ENCODE data around the gene CMC2. TPM values are rescaled to one million over a fixed set of nuclear protein-coding genes. Genes with fewer than 3 reads are reported as not detected.

The CMC2 gene
- total RNA-seq, 1 donor from 2014 or later, result 58.5 TPM

- TF ChIP-seq CTCF (IDR thresholded peaks at IDR 0.05; ENCODE audit: unreplicated experiment), result no peak
- Mint-ChIP-seq H3K27ac (peak overlapping the region; percentile 100), H3K9me3 (ENCODE audit: low read depth) (no peaks in the 10 kb centered on the region), H3K4me3 (ENCODE audit: low read depth) (peak overlapping the region; percentile 92), H3K36me3 (ENCODE audit: insufficient read depth) (no peaks in the 10 kb centered on the region), H3K27me3 (no peaks in the 10 kb centered on the region), H3K4me1 (ENCODE audit: low read depth) (peaks cover 18% of the 10 kb centered on the region)
- peak; percentile 31 for DNase-seq (ENCODE audit: low spot score, unreplicated experiment)
Measured at GRCh38 chr16:81006211-81006812, 373 bp downstream of the CMC2 start.

GRCh38 chr16:81005610-81006161, 999 bp downstream of the CMC2 start:
- Mint-ChIP-seq H3K4me1 (ENCODE audit: low read depth) (peaks cover 19% of the 10 kb centered on the region), H3K27ac (peak overlapping the region; percentile 100), H3K9me3 (ENCODE audit: low read depth) (no peaks in the 10 kb centered on the region), H3K4me3 (ENCODE audit: low read depth) (peak overlapping the region; percentile 92), H3K27me3 (no peaks in the 10 kb centered on the region), H3K36me3 (ENCODE audit: insufficient read depth) (no peaks in the 10 kb centered on the region)
- DNase-seq (ENCODE audit: low spot score, unreplicated experiment), result peak; percentile 12
- no peak for TF ChIP-seq CTCF (IDR thresholded peaks at IDR 0.05; ENCODE audit: unreplicated experiment)

- peaks cover 19% of the 10 kb centered on the region for H3K4me1 Mint-ChIP-seq (ENCODE audit: low read depth)
- H3K27me3 Mint-ChIP-seq, result no peaks in the 10 kb centered on the region
Measured at GRCh38 chr16:81004646-81005353, 1.9 kb downstream of the CMC2 start.

GRCh38 chr16:81003610-81004460, 2.9 kb downstream of the CMC2 start:
- H3K36me3 Mint-ChIP-seq (ENCODE audit: insufficient read depth), result peaks cover 8% of the 10 kb centered on the region

More at GRCh38 chr16:81004646-81005353, 1.9 kb downstream of the CMC2 start:
- peak; percentile 75 for TF ChIP-seq CTCF (IDR thresholded peaks at IDR 0.05; ENCODE audit: unreplicated experiment)
- Mint-ChIP-seq H3K36me3 (ENCODE audit: insufficient read depth) (peaks cover 1% of the 10 kb centered on the region), H3K27ac (peak overlapping the region; percentile 90), H3K4me3 (ENCODE audit: low read depth) (peak overlapping the region; percentile 70), H3K9me3 (ENCODE audit: low read depth) (peaks cover 1% of the 10 kb centered on the region)
- no peak for DNase-seq (ENCODE audit: low spot score, unreplicated experiment)

More at GRCh38 chr16:81003610-81004460, 2.9 kb downstream of the CMC2 start:
- Mint-ChIP-seq H3K9me3 (ENCODE audit: low read depth) (peaks cover 11% of the 10 kb centered on the region), H3K27ac (no peak overlapping the region), H3K4me3 (ENCODE audit: low read depth) (no peak overlapping the region), H3K27me3 (no peaks in the 10 kb centered on the region), H3K4me1 (ENCODE audit: low read depth) (peaks cover 19% of the 10 kb centered on the region)
- no peak for TF ChIP-seq CTCF (IDR thresholded peaks at IDR 0.05; ENCODE audit: unreplicated experiment)
- no peak for DNase-seq (ENCODE audit: low spot score, unreplicated experiment)
